GM18907 (cell line): ENCODE results near the gene ZNF423.

Source experiments
- ATAC-seq: cut with Tn5 transposase; IDR thresholded peaks from one replicate; pipeline ENCODE4 v1.9.1; 2021; ENCODE audit warnings: mild to moderate bottlenecking, moderate library complexity; ENCODE audit not compliant: unreplicated experiment

ZNF423 gene

DNA sequence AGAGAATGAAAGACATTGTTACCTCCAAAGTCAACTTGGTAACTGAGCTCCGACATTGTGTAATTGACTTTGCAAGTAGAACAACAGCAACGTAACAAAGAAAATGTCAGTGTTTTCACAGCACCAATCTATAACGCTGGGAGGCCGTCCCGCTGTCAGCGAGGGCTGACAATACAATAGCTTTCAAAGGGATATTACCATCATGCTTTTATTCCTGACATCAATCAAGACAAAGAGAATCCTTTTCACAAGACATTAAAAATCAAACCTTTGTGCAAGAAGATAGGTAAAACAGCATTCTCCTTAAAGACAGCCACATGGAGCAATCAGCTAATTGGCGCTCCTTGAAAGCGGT is 6.2 kb downstream of the ZNF423 start:
- no peak for ATAC-seq

- no peak for ATAC-seq
These were observed 6.7 kb downstream of the ZNF423 start for GRCh38 chr16:49849037-49849753.

GRCh38 chr16:49848530-49848929 is 7.4 kb downstream of the ZNF423 start:
- no peak for ATAC-seq

GRCh38 chr16:49846800-49847199 is 9.1 kb downstream of the ZNF423 start:
- ATAC-seq = no peak

GRCh38 chr16:49844359-49844758 is 11.6 kb downstream of the ZNF423 start:
- ATAC-seq = no peak

DNA sequence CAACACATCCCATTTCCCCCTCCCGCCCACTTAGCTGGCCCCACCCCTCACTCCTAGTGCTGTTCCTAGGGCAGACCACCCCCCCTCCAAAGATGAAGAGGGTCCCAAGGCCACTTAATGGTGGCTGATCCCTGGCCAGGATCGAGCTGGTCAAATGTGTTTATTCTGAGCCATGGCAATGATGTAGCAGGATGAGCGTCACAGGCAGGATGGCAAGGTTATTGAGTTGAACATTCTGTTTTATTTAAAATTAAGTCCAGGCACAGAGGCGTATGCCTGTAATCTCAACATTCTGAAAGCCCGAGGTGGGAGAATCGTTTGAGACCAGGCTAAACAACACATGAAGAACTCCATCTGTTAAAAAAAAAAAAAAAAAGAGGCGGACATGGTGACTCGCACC is 12.2 kb downstream of the ZNF423 start:
- ATAC-seq = no peak

DNA sequence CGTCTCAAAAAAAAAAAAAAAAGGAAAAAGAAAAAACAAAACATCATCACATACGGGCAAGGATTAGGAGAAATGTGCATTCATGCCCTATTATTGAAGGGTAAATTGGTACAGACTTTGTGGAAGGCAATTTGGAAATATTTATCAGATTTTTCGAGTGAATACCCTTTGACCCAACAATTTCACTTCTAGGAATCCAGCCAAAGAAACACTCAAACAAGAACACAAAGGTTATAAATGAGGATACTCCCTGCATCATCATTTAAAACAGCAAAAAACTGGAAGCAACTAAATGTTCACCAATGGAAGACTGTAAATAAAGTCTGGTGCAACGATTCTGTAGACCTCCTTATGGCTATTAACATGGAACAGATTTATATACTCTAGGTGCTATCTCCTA is 12.9 kb downstream of the ZNF423 start:
- ATAC-seq = no peak

- ATAC-seq = no peak
These were observed 16.7 kb downstream of the ZNF423 start for GRCh38 chr16:49839017-49839825.

- ATAC-seq = no peak
These were observed 17.4 kb downstream of the ZNF423 start for GRCh38 chr16:49838441-49839016.

- ATAC-seq = no peak
These were observed 18.1 kb downstream of the ZNF423 start for GRCh38 chr16:49837688-49838410.

GRCh38 chr16:49836668-49837067 is 19.2 kb downstream of the ZNF423 start:
- no peak for ATAC-seq

DNA sequence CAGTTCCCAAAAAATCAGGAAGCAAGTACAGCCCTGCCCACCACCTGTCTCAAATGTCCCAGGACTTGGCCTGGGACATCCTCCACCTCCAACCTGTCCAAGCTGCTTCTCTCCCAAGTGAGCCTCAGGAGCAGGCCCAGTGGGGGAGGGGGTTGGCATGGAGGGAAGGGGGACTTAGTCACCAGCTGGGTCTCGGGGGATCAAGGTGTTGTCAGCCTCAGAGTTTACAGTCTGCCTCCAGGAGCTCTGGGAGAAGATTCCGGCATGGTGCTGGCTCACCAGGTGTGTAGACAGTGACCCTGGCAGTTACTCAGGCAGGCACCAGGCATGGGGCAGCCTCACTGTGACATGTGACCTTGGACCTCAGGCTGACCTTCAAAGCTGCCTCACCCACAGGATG is 19.7 kb downstream of the ZNF423 start:
- ATAC-seq = no peak

GRCh38 chr16:49835161-49835777 is 20.6 kb downstream of the ZNF423 start:
- no peak for ATAC-seq

- ATAC-seq = no peak
These were observed 21.3 kb downstream of the ZNF423 start for GRCh38 chr16:49834531-49835151.

- ATAC-seq = no peak
These were observed 21.9 kb downstream of the ZNF423 start for GRCh38 chr16:49833796-49834530.

GRCh38 chr16:49833085-49833484 is 22.8 kb downstream of the ZNF423 start:
- ATAC-seq = no peak

- ATAC-seq = no peak
These were observed 23.7 kb downstream of the ZNF423 start for GRCh38 chr16:49832177-49832576.

DNA sequence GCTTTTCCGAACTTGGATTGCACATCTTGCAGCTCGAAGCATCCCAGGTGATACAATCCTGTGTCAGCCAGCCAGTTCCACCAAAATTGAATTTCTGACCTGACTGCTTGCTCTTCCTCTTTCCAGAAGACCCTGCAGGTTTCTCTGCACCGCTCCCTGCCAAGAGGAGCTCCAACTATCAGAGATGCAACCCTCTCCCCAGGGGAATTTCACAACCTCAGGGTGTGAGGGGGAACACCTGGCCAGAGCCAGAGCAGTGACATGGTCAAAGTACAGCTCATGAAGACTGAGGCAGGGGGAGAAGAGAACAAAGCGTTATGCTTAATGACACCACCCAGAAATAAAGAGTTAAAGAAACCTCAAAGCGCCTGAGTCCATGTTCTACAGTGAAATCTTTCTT is 25.0 kb downstream of the ZNF423 start:
- no peak for ATAC-seq

- ATAC-seq = no peak
These were observed 27.2 kb downstream of the ZNF423 start for GRCh38 chr16:49828533-49829267.
